GM19099 (cell line): ENCODE results near the gene GRM8.

Experiments used
- POLR2A ChIP-seq: IDR thresholded peaks from 3 replicates; pipeline ENCODE4 v1.6.1; 2011; ENCODE audit warnings: low read depth; ENCODE audit not compliant: insufficient read length; ENCODE audit errors: extremely low read depth

The GRM8 gene

DNA sequence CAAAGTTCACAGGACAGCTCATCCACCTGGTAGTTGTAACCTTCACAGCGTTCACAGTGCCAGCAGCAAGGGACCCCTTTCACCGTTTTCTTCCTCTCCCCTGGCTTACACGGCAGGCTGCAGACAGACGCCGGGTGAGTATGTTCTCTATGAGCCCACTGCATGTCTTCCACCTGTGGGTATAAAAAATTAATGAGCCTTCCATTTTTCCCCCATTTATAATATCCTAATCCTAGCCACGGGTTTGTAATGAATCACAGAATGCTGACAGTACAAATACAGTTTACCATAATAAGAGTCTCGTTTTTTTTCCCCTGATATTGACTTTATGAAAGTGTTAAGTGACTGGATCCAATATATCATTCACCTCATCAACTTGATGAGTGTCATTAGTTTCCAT is 719.0 kb downstream of the GRM8 start:
- TF ChIP-seq POLR2A: no peak

DNA sequence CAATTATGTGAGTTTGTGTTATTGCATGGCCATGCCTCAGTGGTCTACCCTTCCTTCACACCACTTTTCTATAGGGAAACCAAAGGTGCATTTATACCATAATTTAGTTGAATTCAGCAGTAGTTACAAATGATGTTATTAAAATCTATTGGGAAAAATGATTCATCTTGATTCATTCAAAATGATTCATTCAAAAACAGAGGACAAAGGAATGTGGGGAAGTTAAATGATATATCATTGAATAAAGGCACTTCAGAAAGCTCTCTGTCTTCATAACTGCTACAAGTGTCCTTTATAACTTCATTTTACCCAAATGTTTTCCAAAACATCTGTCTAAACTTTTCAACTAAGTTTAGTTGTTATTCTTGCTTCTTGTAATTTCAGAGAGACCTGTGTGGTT is 722.9 kb downstream of the GRM8 start:
- no peak for TF ChIP-seq POLR2A

DNA sequence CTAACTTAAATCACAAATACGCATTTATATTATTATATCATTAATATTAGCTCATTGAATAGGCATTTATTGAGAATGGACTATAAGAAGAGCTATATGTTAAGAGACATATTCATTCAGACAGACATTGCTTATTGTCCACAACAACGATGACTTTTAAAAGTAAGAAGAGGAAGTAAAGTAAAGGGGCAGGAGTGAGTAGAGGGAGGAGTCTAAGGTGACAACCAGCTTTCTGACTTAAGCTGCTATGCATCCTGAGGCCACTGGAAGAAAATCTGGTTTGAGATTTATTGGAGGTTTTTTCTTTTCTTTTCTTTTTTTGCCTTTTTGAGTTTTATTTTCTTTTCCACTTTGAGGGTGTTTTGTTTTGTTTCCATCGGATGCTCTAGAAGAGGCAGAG is 723.5 kb downstream of the GRM8 start:
- TF ChIP-seq POLR2A: no peak

DNA sequence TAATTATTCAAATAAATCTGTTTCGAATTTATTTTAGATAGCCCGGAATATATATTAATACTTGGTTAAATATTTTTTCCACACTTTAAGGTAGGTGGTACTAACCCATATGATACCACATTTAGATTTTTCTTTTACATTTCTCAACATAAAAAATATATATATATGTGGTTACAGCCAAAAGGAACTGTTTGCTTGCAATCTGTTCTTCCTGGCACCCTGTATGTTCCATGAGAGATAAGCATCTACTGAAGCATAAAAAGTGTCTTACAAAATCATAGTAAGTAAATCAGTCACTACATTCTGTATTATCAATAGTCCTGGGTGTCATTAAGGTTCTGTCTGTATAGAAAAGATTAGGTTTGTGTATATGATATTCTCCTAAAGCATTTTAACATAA is 726.8 kb downstream of the GRM8 start:
- TF ChIP-seq POLR2A: no peak

DNA sequence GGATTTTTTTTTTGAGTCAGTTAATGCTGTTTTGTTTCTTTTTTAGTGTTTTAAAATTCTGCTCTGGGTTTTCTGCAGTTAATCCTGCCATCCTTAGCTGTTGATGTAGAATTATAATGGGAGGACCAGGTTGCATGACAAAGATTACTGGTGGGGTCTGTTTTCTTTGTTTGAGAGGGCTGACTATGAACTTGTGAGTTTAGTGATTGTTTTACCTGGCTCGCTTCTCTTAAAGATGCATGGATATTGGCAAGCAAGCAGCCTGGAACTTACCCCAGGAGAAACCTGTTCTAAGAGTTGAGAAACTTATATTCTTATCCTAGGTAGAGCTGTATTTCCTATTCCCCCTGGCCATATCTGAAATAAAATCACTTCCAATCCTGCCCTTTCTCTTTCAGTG is 727.8 kb downstream of the GRM8 start:
- TF ChIP-seq POLR2A: no peak

DNA sequence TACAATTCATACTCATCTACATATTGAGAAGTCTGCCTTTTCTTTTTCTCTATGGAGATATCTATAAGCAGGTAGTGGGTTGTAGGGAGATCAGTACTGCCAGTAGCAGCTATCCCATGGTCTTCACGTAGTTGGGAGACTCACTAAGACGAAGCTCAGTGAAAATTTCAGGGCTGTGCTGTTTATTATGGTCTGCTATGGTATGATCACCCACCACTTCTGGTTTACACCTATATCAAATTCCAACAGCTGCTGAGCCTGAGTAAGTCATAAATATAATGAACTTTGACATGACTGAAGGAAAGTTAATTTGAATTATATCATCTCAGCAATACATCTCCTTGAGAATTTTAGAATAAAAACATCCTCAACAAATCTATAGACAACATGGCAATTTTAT is 741.7 kb downstream of the GRM8 start:
- TF ChIP-seq POLR2A: no peak

DNA sequence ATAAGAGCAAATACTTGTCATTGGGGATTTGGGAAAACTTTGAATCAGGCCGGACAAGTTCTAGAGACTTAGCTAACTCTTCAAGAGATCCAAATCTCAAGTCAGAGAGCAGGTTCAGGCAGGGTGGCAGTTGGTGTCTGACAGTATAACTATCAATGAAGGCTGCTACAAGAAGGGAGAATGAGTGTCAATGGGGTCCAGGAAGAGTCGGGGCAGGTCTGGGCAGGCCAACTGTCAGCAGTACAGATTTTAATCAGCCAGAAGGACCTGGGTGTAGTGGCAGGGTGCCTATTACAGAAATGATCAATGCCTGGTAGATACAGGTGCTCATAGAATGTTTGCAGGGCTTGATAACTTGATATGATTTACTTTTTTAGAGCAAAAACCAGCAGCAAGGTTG is 751.1 kb downstream of the GRM8 start:
- TF ChIP-seq POLR2A: no peak

DNA sequence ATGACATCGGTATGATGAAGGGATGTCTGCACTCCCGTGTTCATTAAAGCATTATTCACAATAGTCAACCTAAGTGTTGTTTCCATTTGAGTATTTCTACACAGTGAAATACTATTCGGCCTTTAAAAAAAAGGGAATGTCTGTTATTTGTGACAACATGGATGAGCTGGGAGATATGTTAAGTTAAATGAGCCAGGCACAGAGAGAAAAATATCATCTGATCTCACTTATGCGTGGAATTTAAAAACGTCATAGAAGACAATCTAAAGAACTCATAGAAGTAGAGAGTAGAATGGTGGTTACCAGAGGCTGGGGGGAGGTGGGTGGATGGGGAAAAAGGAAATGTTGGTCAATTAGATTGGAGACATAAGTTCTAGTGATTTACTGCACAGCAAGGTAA is 753.3 kb downstream of the GRM8 start:
- TF ChIP-seq POLR2A: no peak

DNA sequence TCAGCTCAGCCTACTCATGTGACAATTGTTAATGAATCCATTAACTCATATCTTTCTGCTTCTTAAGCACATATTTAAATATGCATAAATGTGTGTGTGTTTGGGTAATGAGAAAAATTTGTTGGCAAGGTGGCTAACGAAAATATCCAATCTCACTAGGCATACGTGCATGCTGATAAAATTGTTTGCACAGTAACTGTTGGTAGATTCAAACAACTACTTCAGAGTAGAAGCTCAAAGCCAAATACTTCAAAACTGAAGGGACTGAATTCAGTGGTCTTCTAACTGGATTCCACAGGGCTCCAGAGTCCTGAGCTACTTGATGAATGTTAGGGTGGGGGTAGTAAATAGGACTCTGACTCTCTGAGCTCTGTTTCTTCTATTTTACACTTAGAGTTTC is 757.0 kb downstream of the GRM8 start:
- no peak for TF ChIP-seq POLR2A

DNA sequence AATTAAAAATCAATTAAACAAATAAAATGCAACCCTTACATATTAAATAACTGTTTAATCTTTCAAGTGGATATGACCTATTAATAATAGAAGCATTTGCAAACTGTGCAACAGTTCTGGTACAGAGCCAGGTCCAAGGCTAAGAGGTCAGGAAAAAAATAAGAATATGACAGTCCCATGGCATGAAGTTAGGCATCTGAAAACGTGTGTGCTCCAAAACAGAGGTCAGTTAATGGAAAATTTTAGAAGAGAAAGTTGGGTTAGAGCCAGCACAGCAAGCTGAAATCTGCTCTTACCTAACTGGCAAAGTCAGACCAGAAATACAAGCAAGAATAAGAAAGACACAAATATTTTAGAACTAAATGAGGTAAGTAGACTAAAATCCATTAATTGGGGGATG is 757.7 kb downstream of the GRM8 start:
- no peak for TF ChIP-seq POLR2A

DNA sequence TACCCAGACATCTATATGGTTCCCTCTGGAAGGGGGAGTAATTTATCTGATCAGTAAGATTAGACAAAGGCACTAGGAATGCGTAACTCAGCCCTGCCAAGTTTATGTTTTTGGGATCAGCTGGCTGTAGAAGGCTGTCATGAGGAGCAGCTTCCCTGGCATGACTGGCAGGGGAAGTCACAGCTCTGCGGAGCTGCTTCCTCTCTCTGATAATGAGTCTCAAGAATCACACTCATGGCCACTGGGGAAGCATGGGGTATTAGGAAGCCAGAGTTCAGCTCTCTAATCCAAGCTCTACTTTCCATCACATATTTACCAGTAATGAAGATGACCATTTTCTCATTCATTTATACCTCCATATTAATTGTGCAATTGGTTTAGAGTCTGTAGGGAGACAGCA is 758.9 kb downstream of the GRM8 start:
- no peak for TF ChIP-seq POLR2A

DNA sequence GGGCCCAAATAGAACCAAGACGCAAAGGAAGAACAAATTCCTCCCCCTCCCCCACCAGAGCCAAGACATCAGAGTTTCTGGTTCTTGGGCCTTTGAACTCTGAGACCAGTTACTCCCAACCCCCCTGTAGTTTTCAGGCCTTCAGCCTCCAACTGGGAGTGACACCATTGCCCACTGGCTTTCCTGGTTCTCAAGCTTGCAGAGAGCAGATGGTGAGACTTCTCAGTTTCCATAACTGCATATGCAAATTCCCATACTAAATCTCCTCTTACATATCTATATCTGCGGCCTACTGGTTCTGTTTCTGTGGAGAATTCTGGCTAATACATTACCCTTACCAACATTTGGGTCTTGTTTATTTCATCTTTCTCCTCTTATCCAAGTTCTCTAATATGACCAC is 762.9 kb downstream of the GRM8 start:
- no peak for TF ChIP-seq POLR2A

DNA sequence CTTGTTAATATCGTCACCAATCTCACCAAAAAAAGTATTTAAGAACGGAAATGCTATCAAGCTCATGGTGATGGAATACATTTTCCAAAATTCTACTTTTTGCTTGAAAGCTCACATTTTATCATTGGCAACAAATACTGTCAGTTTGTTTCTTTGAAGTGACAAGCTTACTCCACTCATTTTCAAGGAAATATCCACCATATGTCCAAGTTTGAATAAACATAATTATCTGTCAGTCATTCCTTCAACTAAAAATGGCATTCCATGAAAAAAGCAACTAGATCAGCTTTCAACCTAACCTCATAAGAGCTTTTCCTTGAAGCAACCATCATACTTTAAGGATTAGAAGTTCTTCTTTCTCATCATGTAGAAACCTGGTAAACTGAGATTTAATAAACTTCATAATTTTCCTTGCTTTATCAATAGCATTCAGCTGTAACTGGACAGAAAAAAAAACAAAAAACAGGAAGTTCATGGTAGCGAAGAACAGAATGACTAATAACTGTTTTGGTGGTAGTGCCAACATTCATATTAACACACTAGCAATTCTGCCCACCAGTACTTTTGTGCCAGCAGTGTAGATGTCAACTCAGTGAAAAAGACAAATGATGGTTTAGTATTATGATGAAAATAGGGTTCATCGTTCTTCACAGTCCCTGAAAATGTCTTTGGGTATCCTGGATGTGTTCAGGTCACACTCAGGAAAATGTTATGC is 764.9 kb downstream of the GRM8 start:
- no peak for TF ChIP-seq POLR2A

DNA sequence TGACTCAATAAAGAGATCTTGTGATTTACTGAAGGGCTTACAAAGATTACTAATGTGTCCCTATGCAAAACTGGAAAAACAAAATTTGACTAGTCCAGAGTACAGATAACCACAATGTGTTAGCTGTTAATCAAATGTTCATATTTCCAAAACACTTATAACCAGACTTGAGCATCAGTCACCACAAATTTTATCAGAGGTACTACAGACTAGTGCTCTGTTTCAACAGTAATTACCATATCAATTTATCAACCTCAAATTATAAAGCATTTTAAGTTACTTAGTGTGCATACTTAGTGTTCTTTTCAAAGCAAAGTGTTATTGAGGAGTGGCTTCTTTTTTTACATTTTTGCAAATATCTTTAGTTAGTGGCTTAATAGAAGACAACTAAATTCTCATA is 765.9 kb downstream of the GRM8 start:
- TF ChIP-seq POLR2A: no peak

DNA sequence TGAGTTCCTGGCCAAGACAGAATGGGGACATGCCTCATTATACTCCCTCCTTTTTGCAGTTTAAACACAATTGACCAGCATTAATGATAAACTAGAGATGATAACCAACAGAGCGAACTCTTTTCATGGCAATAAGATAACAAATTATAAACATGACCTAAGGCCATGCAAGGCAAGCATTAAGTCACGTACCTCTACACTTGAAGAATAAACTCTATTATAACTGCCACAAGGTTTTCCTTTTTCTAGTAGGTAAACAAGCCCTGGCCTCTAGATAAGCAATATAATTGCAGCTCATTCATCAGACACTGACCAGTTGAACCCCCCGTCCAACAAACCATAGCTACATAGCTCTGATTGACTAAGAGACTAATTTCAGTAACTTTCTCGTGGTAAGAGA is 767.0 kb downstream of the GRM8 start:
- no peak for TF ChIP-seq POLR2A

DNA sequence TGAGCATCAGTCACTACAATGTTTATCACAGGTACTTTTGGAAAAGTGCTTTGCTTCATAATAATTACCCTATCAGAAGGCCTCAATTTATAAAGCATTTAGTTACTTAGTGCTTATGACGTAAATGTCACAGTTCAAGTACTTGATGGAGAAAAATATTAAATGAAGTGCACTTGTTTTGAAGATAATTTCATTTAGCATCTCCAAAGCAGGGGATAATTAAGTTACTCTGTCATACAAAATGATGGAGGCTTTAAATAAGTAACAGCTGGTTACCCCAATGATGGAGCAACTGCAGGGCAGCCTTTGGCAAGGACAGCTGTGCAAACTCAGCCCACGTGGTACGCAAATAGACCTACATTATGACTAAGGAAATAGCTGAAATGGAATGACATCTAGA is 768.8 kb downstream of the GRM8 start:
- TF ChIP-seq POLR2A: no peak

DNA sequence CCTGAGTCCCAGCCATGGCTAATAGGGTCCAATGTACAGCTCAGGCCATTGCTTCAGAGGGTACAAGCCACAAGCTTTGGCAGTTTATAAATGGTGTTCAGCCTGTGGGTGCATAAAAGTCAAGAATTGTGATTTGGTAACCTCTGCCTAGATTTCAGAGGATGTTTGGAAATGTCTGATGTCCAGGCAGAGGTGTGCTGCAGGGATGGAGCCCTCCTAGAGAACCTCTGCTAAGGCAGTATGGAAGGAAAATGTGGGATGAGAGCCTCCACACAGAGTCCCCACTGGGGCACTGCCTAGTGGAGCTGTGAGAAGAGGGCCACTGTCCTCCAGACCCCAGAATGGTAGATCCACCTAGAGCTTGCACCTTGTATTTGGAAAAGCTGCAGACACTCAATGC is 779.9 kb downstream of the GRM8 start:
- no peak for TF ChIP-seq POLR2A
